Endothelial cell of umbilical vein (primary cell): ENCODE measurements around the gene CTNND2. TPM values are rescaled to one million over a fixed set of nuclear protein-coding genes. Genes with fewer than 3 reads are reported as not detected.

ENCODE experiments used
- BruUV-seq: library from RNA; stranded (reverse); fragments of 400-500 nt; replicated peaks from 2 replicates; lab custom pipeline; 2021; lab: Mats Ljungman, UMichigan
- CTCF ChIA-PET: fragments of 300-600, 350-600 bp; sonication (Branson Sonifier 250); formaldehyde crosslinking; loops from one replicate; lab custom pipeline; 2021; ENCODE audit warnings: antibody characterized with exemption, inconsistent platforms; lab: Charles Lee
- POLR2A ChIA-PET: fragments of 300-600, 350-600 bp; sonication (Branson Sonifier 250); formaldehyde crosslinking; loops from one replicate; lab custom pipeline; 2021; ENCODE audit warnings: antibody characterized with exemption, inconsistent platforms; lab: Charles Lee
- DNase-seq: peaks from one replicate; pipeline ENCODE4 v3.0.0-alpha.2; 2011; ENCODE audit warnings: low read depth, low spot score
- FAIRE-seq: peaks from 2 replicates; lab custom pipeline; 2011; peaks lifted over from hg19 to GRCh38; lab: Jason Lieb, UNC
- H2AFZ ChIP-seq: 2 replicates; pipeline ENCODE4 v1.6.0; 2012; ENCODE audit warnings: low read depth, low read length, control low read depth, inconsistent platforms
- H3K27ac ChIP-seq: 2 replicates; pipeline ENCODE4 v1.5.1; 2011; ENCODE audit warnings: low read depth, mild to moderate bottlenecking, control low read depth, low read length, moderate library complexity; ENCODE audit not compliant: insufficient read depth
- H3K27me3 ChIP-seq, 2 experiments: 2 replicates each; pipeline versions ENCODE4 v1.6.0 to v1.6.1; 2011; ENCODE audit warnings: low read length in 2 of 2, mixed read lengths in 1 of 2; ENCODE audit not compliant: control insufficient read depth in 2 of 2, insufficient read depth in 2 of 2
- H3K36me3 ChIP-seq, 2 experiments: 2 replicates in 1 of 2; 3 replicates in 1 of 2; pipeline ENCODE4 v1.5.1; 2011; ENCODE audit warnings: low read length in 2 of 2, mild to moderate bottlenecking in 1 of 2, moderate library complexity in 1 of 2; ENCODE audit not compliant: control insufficient read depth in 2 of 2, insufficient read depth in 2 of 2; ENCODE audit errors: extremely low read depth in 1 of 2
- H3K4me1 ChIP-seq: 3 replicates; pipeline ENCODE4 v1.5.1; 2011; ENCODE audit warnings: mild to moderate bottlenecking, low read length; ENCODE audit not compliant: control insufficient read depth, insufficient read depth; ENCODE audit errors: extremely low read depth
- H3K4me2 ChIP-seq: 2 replicates; pipeline ENCODE4 v1.6.1; 2011; ENCODE audit warnings: low read length, control low read depth, mixed read lengths; ENCODE audit not compliant: insufficient read depth
- H3K4me3 ChIP-seq, 3 experiments: fragments of 200-600 bp in 1 of 3; sonication (generic), shearing (Covaris generic) in 1 of 3; replicated peaks in 1 of 3; 2 replicates each; pipeline ENCODE4 v1.5.1; 2011 to 2016; ENCODE audit warnings: control low read depth in 3 of 3, low read length in 3 of 3, mild to moderate bottlenecking in 2 of 3, inconsistent platforms in 1 of 3, low read depth in 1 of 3, moderate library complexity in 1 of 3; ENCODE audit not compliant: insufficient read depth in 1 of 3
- H3K79me2 ChIP-seq: 2 replicates; pipeline ENCODE4 v1.6.0; 2012; ENCODE audit warnings: low read length, inconsistent platforms; ENCODE audit not compliant: control insufficient read depth, insufficient read depth
- H3K9ac ChIP-seq: replicated peaks from 2 replicates; pipeline ENCODE3; 2011; ENCODE audit warnings: low read length, control low read depth; ENCODE audit not compliant: insufficient read depth; ENCODE audit errors: extremely low read depth
- H3K9me1 ChIP-seq: replicated peaks from 3 replicates; pipeline ENCODE4 v1.6.0; 2011; ENCODE audit warnings: mild to moderate bottlenecking, low read length; ENCODE audit not compliant: control insufficient read depth, insufficient read depth; ENCODE audit errors: extremely low read depth
- H3K9me3 ChIP-seq: replicated peaks from 2 replicates; pipeline ENCODE4 v1.5.1; 2012; ENCODE audit warnings: low read length, inconsistent platforms; ENCODE audit not compliant: control insufficient read depth, insufficient read depth
- H4K20me1 ChIP-seq: replicated peaks from 2 replicates; pipeline ENCODE3; 2011; ENCODE audit warnings: mild to moderate bottlenecking, low read length; ENCODE audit not compliant: control insufficient read depth, insufficient read depth; ENCODE audit errors: extremely low read depth
- EZH2 ChIP-seq: IDR thresholded peaks from 2 replicates; pipeline ENCODE4 v1.6.1; 2012; ENCODE audit warnings: borderline replicate concordance, low read depth, mild to moderate bottlenecking, moderate library complexity, low read length, inconsistent platforms; ENCODE audit not compliant: severe bottlenecking
- FOS ChIP-seq: IDR thresholded peaks from 2 replicates; pipeline ENCODE4 v1.6.1; 2011; ENCODE audit warnings: mild to moderate bottlenecking, low read length, moderate library complexity, borderline replicate concordance; ENCODE audit not compliant: insufficient read depth
- GATA2 ChIP-seq: IDR thresholded peaks from 2 replicates; pipeline ENCODE4 v1.7.0; 2011; ENCODE audit warnings: low read depth, mild to moderate bottlenecking, moderate library complexity, mixed read lengths, low read length; ENCODE audit not compliant: insufficient read length, insufficient read depth
- JUN ChIP-seq: IDR thresholded peaks from 2 replicates; pipeline ENCODE4 v1.6.1; 2011; ENCODE audit warnings: borderline replicate concordance, low read depth; ENCODE audit not compliant: insufficient read length, insufficient read depth
- MYC ChIP-seq: IDR thresholded peaks from one replicate; pipeline ENCODE4 v1.6.1; 2011; ENCODE audit warnings: mild to moderate bottlenecking, low read depth, low read length
- POLR2A ChIP-seq: IDR thresholded peaks from 2 replicates; pipeline ENCODE4 v1.6.1; 2012; ENCODE audit warnings: low read depth, mild to moderate bottlenecking, control low read depth, low read length
- POLR2AphosphoS5 ChIP-seq: IDR thresholded peaks from 2 replicates; pipeline ENCODE4 v1.6.1; 2012; ENCODE audit warnings: low read depth, mild to moderate bottlenecking, control low read depth, low read length, moderate library complexity; ENCODE audit not compliant: insufficient read depth
- dilution Hi-C: fragments of 300-500 bp; cut with MboI; formaldehyde crosslinking; loops from one replicate; pipeline ENCODE4 v1.15.0; 2019; ENCODE audit warnings: low sequenced_read_pairs; ENCODE audit not compliant: extremely low pct_ligation_motif_present
- intact Hi-C: fragments of 100-400 bp; cut with micrococcal nuclease; formaldehyde crosslinking; loops from one replicate; pipeline ENCODE4 v1.10.0; 2022
- polyA plus RNA-seq, 4 experiments: library from polyadenylated mRNA; depleted of rRNA in 3 of 4; stranded (reverse) in 3 of 4; unstranded in 1 of 4; fragments of >200 nt; gene quantifications; 2 replicates each; pipeline versions ENCODE4 v1.2.1 to v1.2.3, GENCODE V29; 2011 to 2012; ENCODE audit warnings: missing spikeins in 1 of 4
- total RNA-seq: library from RNA; stranded (reverse); gene quantifications from 2 replicates; pipeline ENCODE4 v1.2.3, GENCODE V29; 2021
- TF ChIP-seq, protein P1 (sequence below): IDR thresholded peaks from 2 replicates; pipeline ENCODE4 v1.6.1; 2011; ENCODE audit not compliant: insufficient read depth, insufficient read length
- TF ChIP-seq, protein P2 (sequence below), 2 donors: IDR thresholded peaks; 1 replicate in 1 of 2; 2 replicates in 1 of 2; pipeline ENCODE4 v1.5.1; 2011; ENCODE audit warnings: low read length in 2 of 2, mild to moderate bottlenecking in 2 of 2, moderate library complexity in 2 of 2, control low read depth in 1 of 2, inconsistent platforms in 1 of 2, low read depth in 1 of 2; ENCODE audit not compliant: insufficient read depth in 1 of 2; ENCODE audit errors: extremely low read depth in 1 of 2

Gene CTNND2
- total and polyA plus RNA-seq, 2 donors (not counting 3 experiments of a cell fraction or from before 2014, with no cell fraction given), result not detected

DNA sequence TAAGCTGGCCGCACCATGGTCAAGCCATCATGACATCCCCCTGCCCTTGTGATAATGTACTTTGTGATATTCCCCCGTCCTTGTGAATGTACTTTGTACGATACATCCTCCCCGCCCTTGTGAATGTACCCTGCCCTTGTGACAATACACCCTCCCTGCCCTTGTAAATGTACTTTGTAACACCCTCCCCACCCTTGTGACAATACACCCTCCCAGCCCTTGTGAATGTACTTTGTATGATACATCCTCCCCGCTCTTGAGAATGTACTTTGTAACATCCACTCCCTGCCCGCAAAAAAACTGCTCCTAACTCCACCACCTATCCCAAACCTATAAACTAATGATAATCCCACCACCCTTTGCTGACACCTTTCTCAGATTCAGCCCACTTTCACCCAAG is 313.8 kb downstream of the CTNND2 start:
- Histone ChIP-seq H2AFZ (no peak overlapping the region), H3K9ac (no peak overlapping the region), H3K36me3 (no peaks in the 10 kb centered on the region), H3K4me2 (no peak overlapping the region), H3K4me3 (no peak overlapping the region), H4K20me1 (no peaks in the 10 kb centered on the region), H3K9me1 (no peaks in the 10 kb centered on the region), H3K27ac (no peak overlapping the region), H3K9me3 (no peaks in the 10 kb centered on the region), H3K27me3 (no peaks in the 10 kb centered on the region), H3K79me2 (no peaks in the 10 kb centered on the region), H3K4me1 (no peaks in the 10 kb centered on the region)
- TF ChIP-seq POLR2AphosphoS5 (no peak), FOS (no peak), MYC (no peak), JUN (no peak), POLR2A (no peak), EZH2 (no peak), GATA2 (no peak)
- TF ChIP-seq, protein P1, sequence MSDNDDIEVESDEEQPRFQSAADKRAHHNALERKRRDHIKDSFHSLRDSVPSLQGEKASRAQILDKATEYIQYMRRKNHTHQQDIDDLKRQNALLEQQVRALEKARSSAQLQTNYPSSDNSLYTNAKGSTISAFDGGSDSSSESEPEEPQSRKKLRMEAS, result no peak
- TF ChIP-seq, protein P2, sequence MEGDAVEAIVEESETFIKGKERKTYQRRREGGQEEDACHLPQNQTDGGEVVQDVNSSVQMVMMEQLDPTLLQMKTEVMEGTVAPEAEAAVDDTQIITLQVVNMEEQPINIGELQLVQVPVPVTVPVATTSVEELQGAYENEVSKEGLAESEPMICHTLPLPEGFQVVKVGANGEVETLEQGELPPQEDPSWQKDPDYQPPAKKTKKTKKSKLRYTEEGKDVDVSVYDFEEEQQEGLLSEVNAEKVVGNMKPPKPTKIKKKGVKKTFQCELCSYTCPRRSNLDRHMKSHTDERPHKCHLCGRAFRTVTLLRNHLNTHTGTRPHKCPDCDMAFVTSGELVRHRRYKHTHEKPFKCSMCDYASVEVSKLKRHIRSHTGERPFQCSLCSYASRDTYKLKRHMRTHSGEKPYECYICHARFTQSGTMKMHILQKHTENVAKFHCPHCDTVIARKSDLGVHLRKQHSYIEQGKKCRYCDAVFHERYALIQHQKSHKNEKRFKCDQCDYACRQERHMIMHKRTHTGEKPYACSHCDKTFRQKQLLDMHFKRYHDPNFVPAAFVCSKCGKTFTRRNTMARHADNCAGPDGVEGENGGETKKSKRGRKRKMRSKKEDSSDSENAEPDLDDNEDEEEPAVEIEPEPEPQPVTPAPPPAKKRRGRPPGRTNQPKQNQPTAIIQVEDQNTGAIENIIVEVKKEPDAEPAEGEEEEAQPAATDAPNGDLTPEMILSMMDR (IDR thresholded peaks at IDR 0.05; ENCODE audit: extremely low read depth in 1 of 2, insufficient read depth in 1 of 2, low read depth in 1 of 2, low read length in 2 of 2), result no peak
- intact Hi-C loops (no loop called here), dilution Hi-C loops (no loop called here)
- FAIRE-seq (no peak), DNase-seq (no peak)
- ChIA-PET POLR2A (no interaction called here), CTCF (no interaction called here)
- no TSS peak for BruUV-seq
